Bronchus fibroblast of lung (primary cell): Measurements from ENCODE around the gene LGR4. TPM values are rescaled to one million over a fixed set of nuclear protein-coding genes. Genes with fewer than 3 reads are reported as not detected.

ENCODE experiments used
- total RNA-seq: library from RNA; depleted of rRNA; stranded (reverse); fragments of >200 nt; gene quantifications from 2 replicates; pipeline ENCODE4 v1.2.3, GENCODE V29; 2015

The LGR4 gene
- total RNA-seq, result 3.7 and 3.9 TPM in 2 replicates

GRCh38 chr11:27472398-27473016, at the start of gene LGR4:
TSS of gene LGR4 (minus strand) at chr11:27472790. CDS start at chr11:27472302, 488 bp downstream.

GRCh38 chr11:27506200-27507182, 33.9 kb upstream of the LGR4 start, which contains the start of gene LIN7C:
TSS of gene LIN7C (minus strand) at chr11:27506769. CDS start at chr11:27506752, 17 bp downstream.

GRCh38 chr11:27362749-27363575, 109.6 kb downstream of the LGR4 start, which contains the start of gene CCDC34:
TSS of gene CCDC34 (minus strand) at chr11:27363215. CDS start at chr11:27363194, 21 bp downstream.

Other genes starting within 250 kb of the LGR4 start
- 6.5 and 13.3 TPM in 2 replicates for gene CCDC34, start 109.6 kb downstream of the LGR4 start, total RNA-seq
- gene LIN7C, start 34.0 kb upstream of the LGR4 start, total RNA-seq, result 21.7 and 27.6 TPM in 2 replicates
- gene BDNF, start 227.7 kb upstream of the LGR4 start, total RNA-seq, result 7.1 and 8.4 TPM in 2 replicates